Panc1 (cell line): ENCODE results near the gene FNIP1. TPM values are rescaled to one million over a fixed set of nuclear protein-coding genes. Genes with fewer than 3 reads are reported as not detected.

Source experiments
- ATAC-seq: fragments of 200-7000 bp; cut with Tn5 transposase; 2 replicates; pipeline ENCODE4 v1.9.1; 2020; ENCODE audit warnings: mild to moderate bottlenecking, moderate library complexity
- BruUV-seq: library from RNA; stranded (reverse); fragments of 400-500 nt; replicated peaks from 2 replicates; lab custom pipeline; 2021; lab: Mats Ljungman, UMichigan
- CTCF ChIA-PET: fragments of 300-600 bp; sonication (Branson Sonifier 250); formaldehyde crosslinking; loops from one replicate; lab custom pipeline; 2022; ENCODE audit warnings: antibody characterized with exemption; lab: Charles Lee
- POLR2A ChIA-PET: fragments of 300-600 bp; sonication (Branson Sonifier 250); formaldehyde crosslinking; loops from one replicate; lab custom pipeline; 2022; ENCODE audit warnings: antibody characterized with exemption; lab: Charles Lee
- DNase-seq: peaks from one replicate; pipeline ENCODE4 v3.0.0-alpha.2; 2010; ENCODE audit warnings: low read depth, low spot score
- H3K27ac ChIP-seq: 2 replicates; pipeline ENCODE4 v1.5.1; 2011; ENCODE audit warnings: mild to moderate bottlenecking, low read length, inconsistent platforms
- H3K27me3 ChIP-seq: fragments of 200-500 bp; sonication (Bioruptor generic); 2 replicates; pipeline ENCODE4 v1.6.0; 2014; ENCODE audit warnings: low read length, inconsistent platforms; ENCODE audit not compliant: control insufficient read depth, insufficient read depth
- H3K36me3 ChIP-seq: fragments of 200-500 bp; sonication (Bioruptor generic); 2 replicates; pipeline ENCODE4 v1.5.1; 2014; ENCODE audit warnings: inconsistent platforms, mild to moderate bottlenecking, low read length, moderate library complexity; ENCODE audit not compliant: control insufficient read depth, insufficient read depth
- H3K4me1 ChIP-seq: 2 replicates; pipeline ENCODE4 v1.5.1; 2011; ENCODE audit warnings: inconsistent platforms, mild to moderate bottlenecking, low read length, moderate library complexity; ENCODE audit not compliant: control insufficient read depth, insufficient read depth
- H3K4me3 ChIP-seq, 2 experiments: 2 replicates each; pipeline ENCODE4 v1.5.1; 2011 to 2012; ENCODE audit warnings: low read depth in 2 of 2, low read length in 2 of 2, mild to moderate bottlenecking in 2 of 2, inconsistent platforms in 1 of 2, moderate library complexity in 1 of 2
- H3K9me3 ChIP-seq: fragments of 200-500 bp; sonication (Bioruptor generic); 2 replicates; pipeline ENCODE4 v1.5.1; 2014; ENCODE audit warnings: low read depth, mild to moderate bottlenecking, inconsistent platforms, low read length, moderate library complexity; ENCODE audit not compliant: control insufficient read depth, insufficient read depth
- POLR2AphosphoS5 ChIP-seq: IDR thresholded peaks from 2 replicates; pipeline ENCODE4 v1.6.1; 2012; ENCODE audit warnings: mild to moderate bottlenecking, low read depth, low read length, moderate library complexity
- SIN3A ChIP-seq: IDR thresholded peaks from 2 replicates; pipeline ENCODE4 v1.6.1; 2012; ENCODE audit warnings: low read depth, mild to moderate bottlenecking, low read length, moderate library complexity, borderline replicate concordance; ENCODE audit not compliant: insufficient read depth
- TCF7L2 ChIP-seq: IDR thresholded peaks from 2 replicates; pipeline ENCODE4 v1.6.1; 2011; ENCODE audit warnings: mild to moderate bottlenecking, low read depth, low read length, inconsistent platforms
- in situ Hi-C: cut with HindIII; loops from 2 replicates; pipeline ENCODE4 v1.10.0; 2016; ENCODE audit warnings: low sequenced_read_pairs, low pct_unique_long_range_greater_than_20kb
- intact Hi-C: fragments of 100-400 bp; cut with micrococcal nuclease; formaldehyde crosslinking; loops from one replicate; pipeline ENCODE4 v1.10.0; 2022; ENCODE audit not compliant: unreplicated experiment
- total RNA-seq: library from RNA; stranded (reverse); gene quantifications from one replicate; pipeline ENCODE4 v1.2.1, GENCODE V29; 2021; ENCODE audit not compliant: unreplicated experiment
- TF ChIP-seq, protein P1 (sequence below), 2 experiments: IDR thresholded peaks; 2 replicates each; pipeline ENCODE4 v1.6.1; 2011 to 2012; ENCODE audit warnings: low read depth in 2 of 2, control low read depth in 1 of 2, low read length in 1 of 2, mild to moderate bottlenecking in 1 of 2, moderate library complexity in 1 of 2; ENCODE audit not compliant: insufficient read depth in 1 of 2
- TF ChIP-seq, protein P2 (sequence below): fragments of 450-650 bp; IDR thresholded peaks from 2 replicates; pipeline ENCODE4 v1.5.1; 2017; ENCODE audit warnings: mild to moderate bottlenecking

The FNIP1 gene
- total RNA-seq, 1 experiment from 2014 or later = 48.3 TPM

DNA sequence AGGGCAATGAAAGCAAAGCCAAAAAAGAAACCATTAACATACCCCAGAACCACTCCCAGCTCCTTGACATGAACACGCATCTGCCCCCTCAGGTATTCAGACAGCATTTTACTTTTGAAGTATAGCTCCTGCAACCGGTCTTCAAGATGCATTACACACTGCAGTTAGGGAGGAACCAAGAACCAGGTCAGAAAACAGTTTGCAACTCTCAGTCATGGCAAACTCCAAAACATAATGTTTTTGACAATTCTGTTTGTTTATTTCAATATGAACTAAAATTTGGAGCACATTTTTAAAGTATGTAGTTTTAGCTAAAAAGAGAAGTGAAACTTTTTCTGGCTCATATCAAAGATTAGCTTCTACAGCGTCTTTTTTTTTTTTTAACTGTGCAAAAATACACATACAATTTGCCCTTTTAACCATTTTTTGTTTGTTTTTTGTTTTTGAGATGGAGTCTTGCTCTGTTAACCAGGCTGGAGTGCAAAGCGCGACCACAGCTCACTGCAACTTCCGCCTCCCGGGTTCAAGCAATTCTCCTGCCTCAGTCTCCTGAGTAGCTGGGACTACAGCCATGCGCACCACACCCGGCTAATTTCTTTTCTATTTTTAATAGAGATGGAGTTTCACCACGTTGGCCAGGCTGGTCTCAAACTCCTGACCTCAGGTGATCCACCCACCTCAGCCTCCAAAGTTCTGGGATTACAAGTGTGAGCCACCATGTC lies 149.6 kb downstream of the FNIP1 start:
- no TSS peak for BruUV-seq
- peaks cover 35% of the 10 kb centered on the region; the same call in 1 of the 2 replicates for H3K36me3 ChIP-seq
- no peak overlapping the region for H3K27ac ChIP-seq
- no peaks in the 10 kb centered on the region for H3K9me3 ChIP-seq
- H3K27me3 ChIP-seq = no peaks in the 10 kb centered on the region
- DNase-seq (no peak), ATAC-seq (no peak)
- H3K4me3 ChIP-seq = no peak overlapping the region
- POLR2A ChIA-PET = interaction anchor here (1.1 kb wide), 1 partner anchor 11 kb away, joined by 3 read pairs; no protein-coding TSS in a partner anchor
- intact Hi-C loops (no loop called here), in situ Hi-C loops (no loop called here)
- CTCF ChIA-PET = interaction anchor here (0.7 kb wide), 1 partner anchor 266 kb away, joined by 4 read pairs; no protein-coding TSS in a partner anchor
- TF ChIP-seq POLR2AphosphoS5 = no peak
- TF ChIP-seq SIN3A = no peak
- no peak for TF ChIP-seq TCF7L2
- TF ChIP-seq, protein P1, sequence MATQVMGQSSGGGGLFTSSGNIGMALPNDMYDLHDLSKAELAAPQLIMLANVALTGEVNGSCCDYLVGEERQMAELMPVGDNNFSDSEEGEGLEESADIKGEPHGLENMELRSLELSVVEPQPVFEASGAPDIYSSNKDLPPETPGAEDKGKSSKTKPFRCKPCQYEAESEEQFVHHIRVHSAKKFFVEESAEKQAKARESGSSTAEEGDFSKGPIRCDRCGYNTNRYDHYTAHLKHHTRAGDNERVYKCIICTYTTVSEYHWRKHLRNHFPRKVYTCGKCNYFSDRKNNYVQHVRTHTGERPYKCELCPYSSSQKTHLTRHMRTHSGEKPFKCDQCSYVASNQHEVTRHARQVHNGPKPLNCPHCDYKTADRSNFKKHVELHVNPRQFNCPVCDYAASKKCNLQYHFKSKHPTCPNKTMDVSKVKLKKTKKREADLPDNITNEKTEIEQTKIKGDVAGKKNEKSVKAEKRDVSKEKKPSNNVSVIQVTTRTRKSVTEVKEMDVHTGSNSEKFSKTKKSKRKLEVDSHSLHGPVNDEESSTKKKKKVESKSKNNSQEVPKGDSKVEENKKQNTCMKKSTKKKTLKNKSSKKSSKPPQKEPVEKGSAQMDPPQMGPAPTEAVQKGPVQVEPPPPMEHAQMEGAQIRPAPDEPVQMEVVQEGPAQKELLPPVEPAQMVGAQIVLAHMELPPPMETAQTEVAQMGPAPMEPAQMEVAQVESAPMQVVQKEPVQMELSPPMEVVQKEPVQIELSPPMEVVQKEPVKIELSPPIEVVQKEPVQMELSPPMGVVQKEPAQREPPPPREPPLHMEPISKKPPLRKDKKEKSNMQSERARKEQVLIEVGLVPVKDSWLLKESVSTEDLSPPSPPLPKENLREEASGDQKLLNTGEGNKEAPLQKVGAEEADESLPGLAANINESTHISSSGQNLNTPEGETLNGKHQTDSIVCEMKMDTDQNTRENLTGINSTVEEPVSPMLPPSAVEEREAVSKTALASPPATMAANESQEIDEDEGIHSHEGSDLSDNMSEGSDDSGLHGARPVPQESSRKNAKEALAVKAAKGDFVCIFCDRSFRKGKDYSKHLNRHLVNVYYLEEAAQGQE (IDR thresholded peaks at IDR 0.05; ENCODE audit: insufficient read depth in 1 of 2, low read depth in 2 of 2, low read length in 1 of 2) = no peak
- TF ChIP-seq, protein P2, sequence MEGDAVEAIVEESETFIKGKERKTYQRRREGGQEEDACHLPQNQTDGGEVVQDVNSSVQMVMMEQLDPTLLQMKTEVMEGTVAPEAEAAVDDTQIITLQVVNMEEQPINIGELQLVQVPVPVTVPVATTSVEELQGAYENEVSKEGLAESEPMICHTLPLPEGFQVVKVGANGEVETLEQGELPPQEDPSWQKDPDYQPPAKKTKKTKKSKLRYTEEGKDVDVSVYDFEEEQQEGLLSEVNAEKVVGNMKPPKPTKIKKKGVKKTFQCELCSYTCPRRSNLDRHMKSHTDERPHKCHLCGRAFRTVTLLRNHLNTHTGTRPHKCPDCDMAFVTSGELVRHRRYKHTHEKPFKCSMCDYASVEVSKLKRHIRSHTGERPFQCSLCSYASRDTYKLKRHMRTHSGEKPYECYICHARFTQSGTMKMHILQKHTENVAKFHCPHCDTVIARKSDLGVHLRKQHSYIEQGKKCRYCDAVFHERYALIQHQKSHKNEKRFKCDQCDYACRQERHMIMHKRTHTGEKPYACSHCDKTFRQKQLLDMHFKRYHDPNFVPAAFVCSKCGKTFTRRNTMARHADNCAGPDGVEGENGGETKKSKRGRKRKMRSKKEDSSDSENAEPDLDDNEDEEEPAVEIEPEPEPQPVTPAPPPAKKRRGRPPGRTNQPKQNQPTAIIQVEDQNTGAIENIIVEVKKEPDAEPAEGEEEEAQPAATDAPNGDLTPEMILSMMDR = no peak
- no peaks in the 10 kb centered on the region for H3K4me1 ChIP-seq

DNA sequence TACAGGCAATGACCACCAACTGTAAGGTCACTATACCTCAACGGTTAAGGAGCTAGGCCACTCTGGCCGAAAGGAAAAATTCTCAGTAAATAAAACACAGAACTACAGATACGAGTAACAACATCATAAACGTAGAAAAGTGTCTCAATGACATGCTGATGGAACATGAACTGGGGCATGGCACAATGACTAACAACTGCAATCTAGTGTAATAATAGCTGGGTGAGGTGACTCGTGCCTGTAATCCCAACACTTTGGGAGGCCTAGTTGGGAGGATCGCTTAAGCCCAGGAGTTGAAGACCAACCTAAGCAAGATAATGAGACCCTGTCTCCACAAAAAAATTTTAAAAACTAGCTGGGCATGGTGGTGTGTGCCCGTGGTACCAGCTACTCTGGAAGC lies 152.0 kb downstream of the FNIP1 start:
- ChIA-PET POLR2A (no interaction called here), CTCF (no interaction called here)
- H3K4me3 ChIP-seq = no peak overlapping the region
- no TSS peak for BruUV-seq
- ATAC-seq = no peak
- in situ Hi-C loops (no loop called here), intact Hi-C loops (no loop called here)
- TF ChIP-seq, protein P2 = no peak
- TF ChIP-seq POLR2AphosphoS5 = no peak
- TF ChIP-seq TCF7L2 = no peak
- TF ChIP-seq, protein P1 (IDR thresholded peaks at IDR 0.05; ENCODE audit: insufficient read depth in 1 of 2, low read depth in 2 of 2, low read length in 1 of 2) = no peak
- TF ChIP-seq SIN3A = no peak
- no peaks in the 10 kb centered on the region for H3K9me3 ChIP-seq
- DNase-seq = no peak
- peaks cover 20% of the 10 kb centered on the region; the same call in 1 of the 2 replicates for H3K36me3 ChIP-seq
- H3K27me3 ChIP-seq = no peaks in the 10 kb centered on the region
- no peak overlapping the region for H3K27ac ChIP-seq
- no peaks in the 10 kb centered on the region for H3K4me1 ChIP-seq
